Measurements from ENCODE around the gene RBSN.

DNA sequence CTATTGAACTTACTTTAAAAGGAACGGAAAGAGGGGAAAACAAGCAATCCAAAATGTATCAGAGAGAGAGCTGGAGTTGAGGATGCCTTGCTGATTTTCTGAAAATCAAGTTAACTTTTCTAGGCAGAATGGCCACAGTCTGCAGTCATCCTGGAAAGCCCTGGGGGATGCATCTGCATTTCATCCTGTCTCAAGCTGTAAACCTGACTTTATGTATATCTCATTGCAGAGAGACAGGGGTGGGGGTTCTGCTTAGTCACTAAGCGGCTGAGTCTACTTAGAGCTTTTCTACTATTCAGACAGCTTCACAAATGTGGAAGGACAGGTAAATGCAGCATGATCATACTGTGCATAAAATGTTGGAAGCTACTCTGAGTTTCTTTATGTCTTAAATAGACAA lies 75.2 kb downstream of the RBSN start:
- TF ChIP-seq, protein P1, sequence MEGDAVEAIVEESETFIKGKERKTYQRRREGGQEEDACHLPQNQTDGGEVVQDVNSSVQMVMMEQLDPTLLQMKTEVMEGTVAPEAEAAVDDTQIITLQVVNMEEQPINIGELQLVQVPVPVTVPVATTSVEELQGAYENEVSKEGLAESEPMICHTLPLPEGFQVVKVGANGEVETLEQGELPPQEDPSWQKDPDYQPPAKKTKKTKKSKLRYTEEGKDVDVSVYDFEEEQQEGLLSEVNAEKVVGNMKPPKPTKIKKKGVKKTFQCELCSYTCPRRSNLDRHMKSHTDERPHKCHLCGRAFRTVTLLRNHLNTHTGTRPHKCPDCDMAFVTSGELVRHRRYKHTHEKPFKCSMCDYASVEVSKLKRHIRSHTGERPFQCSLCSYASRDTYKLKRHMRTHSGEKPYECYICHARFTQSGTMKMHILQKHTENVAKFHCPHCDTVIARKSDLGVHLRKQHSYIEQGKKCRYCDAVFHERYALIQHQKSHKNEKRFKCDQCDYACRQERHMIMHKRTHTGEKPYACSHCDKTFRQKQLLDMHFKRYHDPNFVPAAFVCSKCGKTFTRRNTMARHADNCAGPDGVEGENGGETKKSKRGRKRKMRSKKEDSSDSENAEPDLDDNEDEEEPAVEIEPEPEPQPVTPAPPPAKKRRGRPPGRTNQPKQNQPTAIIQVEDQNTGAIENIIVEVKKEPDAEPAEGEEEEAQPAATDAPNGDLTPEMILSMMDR (IDR thresholded peaks at IDR 0.05): no peak
- TF ChIP-seq EZH2 (IDR thresholded peaks at IDR 0.05; ENCODE audit: borderline replicate concordance, insufficient read depth, low read depth, low read length, poor library complexity, severe bottlenecking): no peak

All from B cell (primary cell).